ENCODE data around the gene SLC25A36.
"Not testable (repeated sequence)": the region's sequence is repeated elsewhere in the genome, so short reads cannot be mapped to it uniquely, and the experiment has no call there.

Gene SLC25A36

DNA sequence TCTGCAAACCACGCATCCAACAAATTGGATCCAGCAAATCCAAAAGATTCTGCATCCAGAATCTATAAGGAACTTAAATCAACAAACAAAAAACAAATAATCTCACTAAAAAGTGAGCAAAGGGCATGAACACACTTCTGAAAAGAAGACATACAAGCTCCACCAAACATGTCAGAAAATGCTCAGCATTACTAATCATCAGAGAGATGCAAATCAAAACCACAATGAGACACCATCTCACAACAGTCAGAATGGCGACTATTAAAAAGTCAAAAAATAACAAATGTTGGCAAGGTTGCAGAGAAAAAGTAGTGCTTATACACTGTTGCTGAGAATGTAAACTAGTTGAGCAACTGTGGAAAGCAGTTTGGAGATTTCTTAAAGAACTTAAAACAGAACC lies 21.6 kb upstream of the SLC25A36 start:
- no peak overlapping the region for H3K27ac Mint-ChIP-seq
- no peaks in the 10 kb centered on the region for H3K9me3 Mint-ChIP-seq
- no peaks in the 10 kb centered on the region for H3K36me3 Mint-ChIP-seq
- H3K27me3 Mint-ChIP-seq = peaks cover 12% of the 10 kb centered on the region
- H3K4me3 Mint-ChIP-seq = no peak overlapping the region
- H3K4me1 Mint-ChIP-seq = no peaks in the 10 kb centered on the region

DNA sequence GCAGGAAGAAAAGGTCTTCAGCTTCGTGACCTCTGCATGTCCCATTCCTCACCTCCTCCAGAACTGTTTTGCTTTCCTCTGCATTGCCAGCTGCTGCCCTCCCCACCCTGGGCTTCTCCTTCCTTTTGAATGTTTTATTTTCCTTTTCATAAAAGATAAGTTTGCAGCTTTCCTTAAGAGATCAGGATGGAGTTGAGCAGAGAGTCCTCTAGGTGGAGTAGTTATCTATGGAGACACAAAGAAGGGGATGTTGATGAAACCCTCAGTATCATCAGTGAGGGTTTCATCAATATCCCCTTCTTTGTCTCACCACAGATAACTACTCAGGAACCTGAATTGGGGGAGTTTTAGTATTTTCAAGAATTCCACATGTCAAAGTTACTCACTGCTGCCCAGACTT lies 19.0 kb upstream of the SLC25A36 start:
- no peak overlapping the region for H3K27ac Mint-ChIP-seq
- no peak overlapping the region for H3K4me3 Mint-ChIP-seq
- no peaks in the 10 kb centered on the region for H3K9me3 Mint-ChIP-seq
- no peaks in the 10 kb centered on the region for H3K4me1 Mint-ChIP-seq
- no peaks in the 10 kb centered on the region for H3K36me3 Mint-ChIP-seq
- peaks cover 6% of the 10 kb centered on the region for H3K27me3 Mint-ChIP-seq

DNA sequence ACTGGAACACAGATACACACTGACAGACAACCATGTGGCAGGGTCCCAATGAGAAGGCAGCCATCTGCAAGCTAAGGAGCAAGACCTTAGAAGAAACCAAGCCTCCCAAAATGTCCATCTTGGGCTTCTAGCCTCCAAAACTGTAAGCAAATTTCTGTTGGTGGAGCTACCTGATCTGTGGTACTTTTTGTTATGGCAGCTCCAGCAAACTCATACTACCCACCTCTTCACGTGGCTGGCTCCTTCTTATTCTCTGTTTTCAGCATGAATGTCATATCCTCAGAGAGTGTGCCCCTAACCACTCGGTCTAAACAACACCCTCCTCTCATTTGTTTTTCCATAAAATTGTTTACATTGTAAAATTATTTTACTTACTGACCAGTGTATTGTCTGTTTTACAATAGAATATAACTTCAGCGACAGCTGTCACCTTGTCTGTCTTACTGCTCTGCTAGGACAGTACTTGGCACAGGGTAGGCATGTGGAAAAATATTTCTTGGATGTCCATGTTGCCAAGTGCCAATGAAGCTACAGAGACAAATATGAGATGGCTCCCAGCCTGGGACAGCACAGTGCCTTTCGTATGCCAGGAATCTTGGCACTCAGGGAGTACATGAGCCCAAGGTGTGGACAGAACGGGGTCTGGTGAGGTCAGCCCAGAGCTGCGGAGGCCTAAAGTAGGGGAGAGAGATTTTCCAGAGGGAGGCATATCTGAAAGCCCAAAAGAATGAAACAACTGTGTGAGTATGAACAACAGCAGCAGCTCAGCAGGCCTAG lies 17.4 kb upstream of the SLC25A36 start:
- no peaks in the 10 kb centered on the region for H3K9me3 Mint-ChIP-seq
- H3K4me3 Mint-ChIP-seq = no peak overlapping the region
- H3K27me3 Mint-ChIP-seq = peaks cover 6% of the 10 kb centered on the region
- H3K27ac Mint-ChIP-seq = no peak overlapping the region
- no peaks in the 10 kb centered on the region for H3K4me1 Mint-ChIP-seq
- H3K36me3 Mint-ChIP-seq = peaks cover 2% of the 10 kb centered on the region

DNA sequence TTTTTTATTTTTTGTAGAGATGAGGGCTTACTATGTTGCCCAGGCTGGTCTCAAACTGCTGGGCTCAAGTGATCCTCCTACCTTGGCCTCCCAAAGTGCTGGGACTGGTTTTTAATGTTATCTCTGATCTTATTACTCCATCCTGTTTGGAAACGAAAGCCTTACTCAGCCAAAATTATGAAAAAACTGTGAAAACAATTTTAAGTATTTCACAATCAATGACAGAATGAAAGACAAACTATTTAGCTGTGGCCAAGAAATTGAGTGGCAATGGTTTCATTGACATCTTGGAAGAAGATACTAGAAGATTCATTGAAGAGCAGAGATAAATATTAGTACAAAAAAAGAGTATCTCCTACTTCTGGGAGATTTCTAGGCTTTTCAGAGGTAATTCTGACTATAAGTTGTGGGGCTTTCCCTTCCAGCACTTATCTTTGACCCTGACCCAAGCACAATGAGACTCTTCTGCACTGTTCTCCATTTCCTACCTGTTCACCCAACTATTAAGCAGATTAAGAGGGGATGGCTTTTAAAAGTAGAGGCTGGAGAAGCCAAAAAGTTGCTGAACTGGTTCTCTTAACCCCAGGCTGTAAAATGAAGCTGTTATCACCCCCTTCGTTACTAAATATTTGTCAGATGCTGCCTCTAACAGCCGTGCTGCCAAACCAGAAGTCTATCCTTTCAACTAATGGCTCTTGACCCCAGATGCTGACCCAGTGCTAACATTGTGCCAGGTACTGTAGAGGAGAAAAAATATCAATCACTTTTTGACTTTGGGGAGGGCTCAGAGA lies 14.2 kb upstream of the SLC25A36 start:
- Mint-ChIP-seq H3K36me3 (peaks cover 2% of the 10 kb centered on the region), H3K9me3 (no peaks in the 10 kb centered on the region), H3K4me3 (no peak overlapping the region)

DNA sequence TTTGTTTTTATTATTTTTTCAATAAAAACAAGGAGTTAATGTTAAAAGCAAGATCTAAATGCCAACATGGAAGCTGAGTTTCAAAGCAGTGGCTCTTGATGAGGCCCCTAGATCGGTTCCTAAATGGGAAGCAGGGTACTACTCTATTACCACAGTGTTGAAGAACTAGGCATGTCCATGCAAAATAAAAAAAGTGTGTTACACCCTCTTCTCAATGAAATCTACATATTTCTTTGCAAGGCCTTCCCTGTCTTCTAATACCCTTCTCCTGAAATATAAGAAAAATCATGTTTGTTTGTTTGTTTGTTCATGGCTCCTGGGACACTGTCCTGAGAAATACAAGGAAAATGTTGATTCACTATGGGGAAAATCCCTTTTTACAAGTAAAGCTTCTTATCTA lies 12.2 kb upstream of the SLC25A36 start:
- no peaks in the 10 kb centered on the region for H3K4me1 Mint-ChIP-seq
- no peaks in the 10 kb centered on the region for H3K9me3 Mint-ChIP-seq
- H3K27ac Mint-ChIP-seq = no peak overlapping the region
- peaks cover 13% of the 10 kb centered on the region for H3K27me3 Mint-ChIP-seq
- H3K36me3 Mint-ChIP-seq = peaks cover 2% of the 10 kb centered on the region
- H3K4me3 Mint-ChIP-seq = no peak overlapping the region

More for the DNA sequence above, 14.2 kb upstream of the SLC25A36 start:
- peaks cover 13% of the 10 kb centered on the region for H3K27me3 Mint-ChIP-seq
- no peaks in the 10 kb centered on the region for H3K4me1 Mint-ChIP-seq
- no peak overlapping the region for H3K27ac Mint-ChIP-seq

DNA sequence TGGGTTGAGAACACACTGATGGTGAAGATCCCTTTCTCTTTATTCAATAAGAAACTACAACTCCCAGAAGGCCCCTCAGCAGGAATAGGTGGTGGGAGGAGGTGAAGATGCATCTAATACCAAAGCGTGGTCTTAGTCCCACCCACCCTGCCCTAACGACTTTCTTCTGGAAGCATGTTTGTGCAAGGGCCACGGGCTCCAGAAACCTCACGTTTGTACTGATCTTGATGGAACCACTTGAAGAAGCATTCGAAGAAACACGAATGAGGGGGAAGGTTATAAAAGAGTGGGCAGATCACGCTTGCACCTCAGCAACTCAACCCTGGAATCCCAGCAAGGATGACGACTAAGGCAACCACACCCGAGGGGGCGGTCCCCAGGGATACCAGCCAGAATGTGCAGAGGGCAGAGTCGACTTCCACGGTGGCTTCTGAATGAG lies 10.6 kb upstream of the SLC25A36 start:
- Mint-ChIP-seq H3K36me3 (peaks cover 2% of the 10 kb centered on the region), H3K27ac (no peak overlapping the region), H3K9me3 (no peaks in the 10 kb centered on the region), H3K4me1 (no peaks in the 10 kb centered on the region), H3K4me3 (no peak overlapping the region), H3K27me3 (peaks cover 13% of the 10 kb centered on the region)

DNA sequence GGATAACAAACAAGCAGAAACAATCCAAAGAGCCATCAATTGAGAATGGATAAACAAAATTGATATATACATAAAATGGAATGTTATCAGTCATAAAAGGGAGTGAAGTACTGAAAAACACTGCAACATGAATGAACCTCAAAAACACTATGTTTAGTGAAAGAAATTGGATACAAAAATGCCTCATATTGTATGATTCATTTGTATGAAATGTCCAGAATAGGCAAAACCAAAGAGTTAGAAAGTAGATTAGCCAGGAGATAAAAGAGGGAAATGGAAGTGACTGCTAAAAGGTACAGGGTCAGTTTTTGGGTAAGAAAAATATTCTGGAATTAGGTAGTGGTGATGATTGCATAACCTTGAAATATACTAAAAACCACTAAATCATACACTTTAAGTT lies 9.8 kb upstream of the SLC25A36 start:
- Mint-ChIP-seq H3K4me1 (no peaks in the 10 kb centered on the region), H3K4me3 (no peak overlapping the region), H3K27me3 (peaks cover 13% of the 10 kb centered on the region), H3K9me3 (no peaks in the 10 kb centered on the region), H3K27ac (no peak overlapping the region), H3K36me3 (peaks cover 2% of the 10 kb centered on the region)

DNA sequence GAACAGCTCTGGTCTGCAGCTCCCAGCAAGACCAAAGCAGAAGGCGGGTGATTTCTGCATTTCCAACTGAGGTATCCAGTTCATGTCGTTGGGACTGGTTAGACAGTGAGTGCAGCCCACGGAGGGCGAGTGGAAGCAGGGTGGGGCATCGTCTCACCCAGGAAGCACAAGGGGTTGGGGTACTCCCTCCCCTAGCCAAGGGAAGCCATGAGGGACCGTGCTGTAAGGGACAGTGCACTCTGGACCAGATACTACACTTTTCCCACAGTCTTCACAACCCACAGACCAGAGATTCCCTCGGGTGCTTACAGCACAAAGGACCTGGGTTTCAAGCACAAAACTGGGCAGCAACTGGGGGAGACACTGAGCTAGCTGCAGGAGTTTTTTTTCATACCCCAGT lies 8.5 kb upstream of the SLC25A36 start:
- Mint-ChIP-seq H3K27ac (no peak overlapping the region), H3K36me3 (peaks cover 2% of the 10 kb centered on the region), H3K4me3 (no peak overlapping the region), H3K27me3 (peaks cover 13% of the 10 kb centered on the region), H3K4me1 (no peaks in the 10 kb centered on the region), H3K9me3 (no peaks in the 10 kb centered on the region)

DNA sequence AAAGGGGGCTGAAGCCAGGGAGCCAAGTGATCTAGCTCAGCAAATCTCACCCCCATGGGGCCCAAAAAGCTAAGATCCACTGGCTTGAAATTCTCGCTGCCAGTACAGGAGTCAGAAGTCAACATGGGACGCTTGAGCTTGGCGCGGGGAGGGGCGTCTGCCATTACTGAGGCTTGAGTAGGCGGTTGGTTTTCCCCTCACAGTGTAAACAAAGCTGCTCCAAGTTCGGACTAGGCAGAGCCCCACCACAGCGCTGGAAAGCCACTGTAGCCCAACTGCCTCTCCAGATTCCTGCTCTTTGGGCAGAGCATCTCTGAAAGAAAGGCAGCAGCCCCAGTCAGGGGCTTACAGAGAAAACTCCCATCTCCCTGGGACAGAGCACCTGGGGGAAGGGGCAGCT lies 8.1 kb upstream of the SLC25A36 start:
- Mint-ChIP-seq H3K9me3 (no peaks in the 10 kb centered on the region), H3K4me3 (no peak overlapping the region), H3K27ac (no peak overlapping the region), H3K27me3 (peaks cover 13% of the 10 kb centered on the region), H3K4me1 (no peaks in the 10 kb centered on the region), H3K36me3 (peaks cover 2% of the 10 kb centered on the region)

DNA sequence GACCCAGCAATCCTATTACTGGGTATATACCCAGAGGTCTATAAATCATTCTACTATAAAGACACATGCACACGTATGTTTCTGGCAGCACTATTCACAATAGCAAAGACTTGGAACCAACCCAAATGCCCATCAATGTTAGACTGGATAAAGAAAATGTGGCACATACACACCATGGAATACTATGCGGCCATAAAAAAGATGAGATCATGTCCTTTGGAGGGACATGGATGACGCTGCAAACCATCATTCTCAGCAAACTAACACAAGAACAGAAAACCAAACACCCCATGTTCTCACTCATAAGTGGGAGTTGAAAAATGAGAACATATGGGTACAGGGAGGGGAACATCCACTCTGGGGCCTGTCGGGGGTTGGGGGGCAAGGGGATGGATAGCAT lies 2.3 kb upstream of the SLC25A36 start:
- H3K27ac Mint-ChIP-seq, H3K4me3 Mint-ChIP-seq, H3K9me3 Mint-ChIP-seq, H3K27me3 Mint-ChIP-seq, H3K36me3 Mint-ChIP-seq: not testable (repeated sequence)
- H3K4me1 Mint-ChIP-seq = peaks cover 31% of the 10 kb centered on the region

DNA sequence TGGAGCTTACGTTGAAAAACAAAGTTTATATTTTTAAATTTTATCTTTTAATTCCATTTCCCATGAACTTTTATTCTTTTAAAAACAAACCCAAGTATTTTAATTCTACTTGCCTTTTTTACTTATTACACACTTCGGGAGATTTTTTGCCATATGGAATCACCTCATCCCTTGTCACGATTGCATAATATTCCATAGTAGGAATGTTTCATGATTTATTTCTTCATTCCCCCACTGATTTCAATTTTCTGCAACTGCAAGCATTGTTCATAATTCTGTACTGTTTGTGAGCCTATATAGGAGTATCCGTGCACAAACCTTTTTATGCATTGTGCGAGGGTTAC lies 574 bp upstream of the SLC25A36 start:
- Mint-ChIP-seq H3K4me1 (peaks cover 46% of the 10 kb centered on the region), H3K27me3 (no peaks in the 10 kb centered on the region), H3K4me3 (peak overlapping the region; percentile 97), H3K36me3 (no peaks in the 10 kb centered on the region), H3K9me3 (no peaks in the 10 kb centered on the region), H3K27ac (peak overlapping the region; percentile 99)

DNA sequence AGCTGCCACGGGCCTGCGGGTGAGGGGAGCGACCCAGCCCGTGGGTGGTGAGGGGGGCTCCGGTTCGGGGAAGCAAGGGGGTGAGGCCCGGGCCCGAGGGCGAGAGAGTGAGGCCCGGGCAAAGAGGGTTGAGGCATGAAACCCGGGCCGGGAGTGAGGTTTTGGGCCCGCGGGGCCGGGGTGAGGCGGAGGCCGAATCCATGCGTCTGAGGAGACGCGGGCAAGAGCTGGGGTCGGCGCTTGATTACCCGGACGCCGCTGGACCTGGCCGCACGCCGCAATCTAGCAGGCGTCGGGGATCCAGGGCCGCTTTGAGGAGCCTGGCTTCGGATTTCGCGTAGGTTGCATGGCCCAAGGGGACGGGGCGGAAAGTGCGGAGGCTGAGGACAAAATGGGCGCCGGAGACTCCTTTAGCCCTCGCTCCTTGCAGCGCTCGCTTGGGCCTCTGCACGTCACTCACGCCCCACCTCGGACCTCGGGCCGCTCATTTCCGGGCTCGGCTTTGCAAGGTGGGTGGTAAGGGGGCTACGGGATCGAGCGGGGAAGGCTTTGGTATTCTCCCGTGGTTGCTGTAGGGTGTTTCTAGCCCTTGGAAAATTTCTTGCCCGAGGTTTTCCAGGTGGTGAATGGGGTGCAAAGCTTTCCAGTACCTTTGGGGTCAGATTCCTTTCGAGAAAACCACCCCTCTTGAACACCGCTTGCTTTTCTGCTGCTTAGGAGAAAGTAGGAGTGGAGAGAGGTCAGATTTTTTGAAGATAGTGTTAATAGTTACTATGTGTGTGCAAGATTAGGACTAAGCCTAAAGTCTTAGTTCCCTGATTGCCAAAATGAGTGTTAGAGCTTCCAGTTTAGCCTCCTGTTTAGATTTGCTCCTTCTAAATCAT lies 827 bp downstream of the SLC25A36 start:
- Mint-ChIP-seq H3K27ac (peak overlapping the region; percentile 71), H3K27me3 (no peaks in the 10 kb centered on the region), H3K36me3 (peaks cover 4% of the 10 kb centered on the region), H3K4me3 (peak overlapping the region; percentile 97), H3K4me1 (peaks cover 60% of the 10 kb centered on the region), H3K9me3 (no peaks in the 10 kb centered on the region)

DNA sequence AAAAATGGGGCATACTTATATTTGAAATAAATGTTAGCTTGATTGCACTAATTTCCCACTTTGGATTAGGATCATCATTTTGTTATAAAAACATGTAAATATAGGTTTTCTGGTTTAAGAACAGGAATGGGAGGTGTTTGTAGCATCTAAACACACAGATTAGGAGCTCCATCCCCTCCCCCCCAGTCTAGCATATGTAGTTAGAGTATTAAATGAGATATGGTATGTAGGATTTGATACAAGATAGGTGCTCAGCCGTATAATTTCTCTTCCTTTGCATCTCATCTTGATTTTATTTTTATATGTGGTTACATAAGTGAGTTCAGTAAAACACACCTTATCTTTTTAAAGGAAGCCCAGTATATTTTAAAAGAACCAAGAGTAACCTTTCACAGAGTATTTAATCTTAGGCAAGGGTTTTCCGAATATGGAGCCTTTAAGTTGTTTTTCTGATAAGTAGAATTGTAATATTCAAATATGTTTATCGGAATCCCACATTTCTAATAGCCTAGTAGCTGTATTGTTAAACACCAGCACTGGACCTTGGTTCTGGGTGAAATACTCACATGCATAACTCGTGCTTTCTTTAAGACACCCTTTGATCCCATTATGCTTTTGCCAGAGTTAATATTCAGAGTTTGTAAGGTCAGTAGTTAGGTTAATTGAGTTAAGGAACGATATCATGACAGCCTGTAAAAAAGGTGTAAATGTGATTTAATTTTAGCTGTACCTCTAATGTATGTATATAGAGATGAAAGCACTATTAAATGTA lies 2.3 kb downstream of the SLC25A36 start:
- Mint-ChIP-seq H3K27me3 (no peaks in the 10 kb centered on the region), H3K27ac (no peak overlapping the region), H3K4me3 (peak overlapping the region; percentile 97)

DNA sequence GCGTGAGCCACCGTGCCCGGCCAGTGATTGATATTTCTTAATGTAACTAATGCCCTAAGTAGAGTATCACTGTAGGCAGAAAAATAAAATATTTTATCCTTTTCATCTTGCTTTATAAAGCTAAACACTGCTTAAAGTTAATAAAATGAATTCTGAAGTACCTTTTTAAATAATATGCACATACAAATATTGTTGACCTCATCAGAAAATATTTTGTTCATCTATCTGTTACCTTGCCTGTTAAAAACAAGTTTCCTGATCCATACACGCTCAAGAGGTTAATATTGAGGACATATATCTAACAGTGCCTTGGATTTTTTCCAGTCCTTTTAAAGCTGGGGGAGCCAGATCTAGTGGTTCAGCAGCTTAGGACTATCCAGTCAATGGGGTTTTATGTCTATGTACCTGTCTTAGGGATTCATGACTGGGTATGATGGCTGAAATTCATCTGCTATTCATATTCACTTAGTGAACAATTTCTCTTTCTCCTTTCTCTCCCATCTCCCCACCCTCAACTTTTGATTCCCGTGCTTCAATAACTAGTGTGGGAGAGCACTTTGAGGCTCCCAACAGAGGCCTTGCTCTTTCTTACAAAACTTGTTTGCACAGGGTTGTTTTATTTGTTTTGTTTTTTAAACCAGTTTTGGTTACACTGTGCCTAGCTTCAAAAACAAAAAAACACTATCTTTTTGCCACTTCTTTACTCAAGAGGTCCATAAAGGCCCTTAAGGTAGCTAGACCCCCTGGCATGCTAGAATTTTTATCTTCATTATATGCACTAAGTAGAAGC lies 7.0 kb downstream of the SLC25A36 start:
- no peaks in the 10 kb centered on the region for H3K27me3 Mint-ChIP-seq
- H3K9me3 Mint-ChIP-seq = no peaks in the 10 kb centered on the region
- H3K36me3 Mint-ChIP-seq = peaks cover 11% of the 10 kb centered on the region
- H3K4me3 Mint-ChIP-seq = no peak overlapping the region
- no peak overlapping the region for H3K27ac Mint-ChIP-seq
- peaks cover 86% of the 10 kb centered on the region for H3K4me1 Mint-ChIP-seq

More for the DNA sequence above, 2.3 kb downstream of the SLC25A36 start:
- H3K4me1 Mint-ChIP-seq = peaks cover 68% of the 10 kb centered on the region
- peaks cover 7% of the 10 kb centered on the region for H3K36me3 Mint-ChIP-seq
- H3K9me3 Mint-ChIP-seq = no peaks in the 10 kb centered on the region

Data from activated naive CD4-positive, alpha-beta T cell treated with anti-CD3 and anti-CD28 coated beads, Interleukin-2, amount 50 U/mL, for 24 hours (primary cell).